ENCODE results near the gene TPCN2. TPM values are rescaled to one million over a fixed set of nuclear protein-coding genes. Genes with fewer than 3 reads are reported as not detected.
A peak's percentile ranks its signal among the peaks of the same experiment; 100 is the strongest.
"Not testable (repeated sequence)": the region's sequence is repeated elsewhere in the genome, so short reads cannot be mapped to it uniquely, and the experiment has no call there.

The TPCN2 gene
- total RNA-seq, 1 donor from 2014 or later: 4.5 TPM

DNA sequence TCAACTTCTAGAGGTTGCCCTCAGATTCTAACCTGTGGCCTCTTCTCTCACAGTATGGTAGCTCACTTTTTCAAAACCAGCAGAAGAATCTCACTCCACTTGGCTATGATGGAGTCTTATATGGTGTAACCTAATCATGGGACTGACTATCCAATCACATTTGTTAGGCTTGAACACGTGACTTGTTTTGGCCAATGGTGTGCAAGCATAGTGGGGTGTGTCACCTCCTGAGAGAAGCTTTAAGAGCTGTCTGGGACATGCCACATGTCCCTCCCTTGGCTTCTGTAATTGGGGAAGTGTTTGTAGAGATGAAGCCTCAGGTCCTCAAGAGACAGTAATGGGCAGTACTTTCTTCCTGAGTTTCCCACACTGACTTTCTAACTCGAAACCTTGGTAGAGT lies 94.2 kb downstream of the TPCN2 start:
- no peak for FAIRE-seq
- TF ChIP-seq, protein P1, sequence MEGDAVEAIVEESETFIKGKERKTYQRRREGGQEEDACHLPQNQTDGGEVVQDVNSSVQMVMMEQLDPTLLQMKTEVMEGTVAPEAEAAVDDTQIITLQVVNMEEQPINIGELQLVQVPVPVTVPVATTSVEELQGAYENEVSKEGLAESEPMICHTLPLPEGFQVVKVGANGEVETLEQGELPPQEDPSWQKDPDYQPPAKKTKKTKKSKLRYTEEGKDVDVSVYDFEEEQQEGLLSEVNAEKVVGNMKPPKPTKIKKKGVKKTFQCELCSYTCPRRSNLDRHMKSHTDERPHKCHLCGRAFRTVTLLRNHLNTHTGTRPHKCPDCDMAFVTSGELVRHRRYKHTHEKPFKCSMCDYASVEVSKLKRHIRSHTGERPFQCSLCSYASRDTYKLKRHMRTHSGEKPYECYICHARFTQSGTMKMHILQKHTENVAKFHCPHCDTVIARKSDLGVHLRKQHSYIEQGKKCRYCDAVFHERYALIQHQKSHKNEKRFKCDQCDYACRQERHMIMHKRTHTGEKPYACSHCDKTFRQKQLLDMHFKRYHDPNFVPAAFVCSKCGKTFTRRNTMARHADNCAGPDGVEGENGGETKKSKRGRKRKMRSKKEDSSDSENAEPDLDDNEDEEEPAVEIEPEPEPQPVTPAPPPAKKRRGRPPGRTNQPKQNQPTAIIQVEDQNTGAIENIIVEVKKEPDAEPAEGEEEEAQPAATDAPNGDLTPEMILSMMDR (IDR thresholded peaks at IDR 0.05; ENCODE audit: insufficient read depth, low read length, severe bottlenecking): no peak
- no peaks in the 10 kb centered on the region for H3K36me3 ChIP-seq (ENCODE audit: control insufficient read depth, insufficient read depth, low read length)
- DNase-seq (ENCODE audit: low read depth): no peak
- no peak overlapping the region for H3K4me3 ChIP-seq (ENCODE audit: low read depth, low read length)
- H3K27me3 ChIP-seq (ENCODE audit: control insufficient read depth, insufficient read depth, low read length): no peaks in the 10 kb centered on the region

DNA sequence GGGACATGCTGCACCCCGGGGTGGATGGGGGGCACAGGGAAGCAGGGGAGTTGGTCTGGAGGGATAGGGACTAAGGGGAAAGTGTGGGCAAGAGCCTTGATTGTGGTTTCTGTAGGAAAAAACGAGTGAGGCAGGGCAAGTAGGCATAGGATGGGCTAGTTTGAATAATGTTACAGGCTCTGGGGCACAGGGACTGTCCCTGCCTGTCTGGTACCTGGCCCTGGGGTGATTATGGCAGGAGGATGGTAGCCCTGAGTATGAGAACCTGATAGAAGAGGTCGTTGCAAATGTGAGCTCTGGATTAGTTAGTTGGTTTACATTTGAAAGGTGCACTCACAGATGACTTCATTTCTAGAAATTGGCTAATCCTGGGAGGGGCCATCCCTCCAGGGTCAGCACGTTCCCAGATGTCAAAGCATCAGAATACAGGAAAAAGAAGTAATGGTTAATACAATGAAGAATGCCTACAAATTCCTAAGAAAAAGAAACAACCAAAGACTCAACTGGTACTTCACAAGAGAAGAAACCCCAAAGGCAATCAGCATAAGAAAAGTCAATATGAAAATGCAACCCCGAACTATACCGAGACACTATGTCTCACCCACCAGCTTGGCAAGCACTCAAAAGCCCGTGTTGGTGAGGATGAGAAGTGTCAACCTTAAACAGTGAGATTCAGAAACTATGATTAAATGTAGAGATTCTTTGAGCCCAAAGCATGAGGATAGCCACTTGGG lies 95.8 kb downstream of the TPCN2 start:
- DNase-seq (ENCODE audit: low read depth) (peak; percentile 21), FAIRE-seq (no peak)
- Histone ChIP-seq H3K27me3 (ENCODE audit: control insufficient read depth, insufficient read depth, low read length) (no peaks in the 10 kb centered on the region), H3K4me3 (ENCODE audit: low read depth, low read length) (no peak overlapping the region), H3K36me3 (ENCODE audit: control insufficient read depth, insufficient read depth, low read length) (no peaks in the 10 kb centered on the region)
- TF ChIP-seq, protein P1 (IDR thresholded peaks at IDR 0.05; ENCODE audit: insufficient read depth, low read length, severe bottlenecking): no peak

DNA sequence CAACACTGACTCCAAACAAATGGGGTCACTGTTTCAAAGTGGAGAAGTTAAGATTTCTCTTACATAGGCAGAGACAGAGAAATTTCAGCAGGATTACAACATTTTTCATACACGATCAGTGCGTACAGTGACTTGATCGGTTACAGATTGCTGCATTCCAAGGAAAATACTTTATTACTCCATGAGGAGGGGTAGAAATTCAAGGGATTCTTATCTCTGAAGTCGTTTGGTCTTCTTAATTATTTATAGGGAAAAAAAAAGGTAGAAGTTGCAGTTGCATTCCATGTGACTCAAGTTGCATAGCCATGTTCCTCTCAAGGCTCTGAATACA lies 96.3 kb downstream of the TPCN2 start:
- no peak for FAIRE-seq
- no peaks in the 10 kb centered on the region for H3K36me3 ChIP-seq (ENCODE audit: control insufficient read depth, insufficient read depth, low read length)
- no peak overlapping the region for H3K4me3 ChIP-seq (ENCODE audit: low read depth, low read length)
- DNase-seq (ENCODE audit: low read depth): no peak
- no peaks in the 10 kb centered on the region for H3K27me3 ChIP-seq (ENCODE audit: control insufficient read depth, insufficient read depth, low read length)
- TF ChIP-seq, protein P1 (IDR thresholded peaks at IDR 0.05; ENCODE audit: insufficient read depth, low read length, severe bottlenecking): no peak

DNA sequence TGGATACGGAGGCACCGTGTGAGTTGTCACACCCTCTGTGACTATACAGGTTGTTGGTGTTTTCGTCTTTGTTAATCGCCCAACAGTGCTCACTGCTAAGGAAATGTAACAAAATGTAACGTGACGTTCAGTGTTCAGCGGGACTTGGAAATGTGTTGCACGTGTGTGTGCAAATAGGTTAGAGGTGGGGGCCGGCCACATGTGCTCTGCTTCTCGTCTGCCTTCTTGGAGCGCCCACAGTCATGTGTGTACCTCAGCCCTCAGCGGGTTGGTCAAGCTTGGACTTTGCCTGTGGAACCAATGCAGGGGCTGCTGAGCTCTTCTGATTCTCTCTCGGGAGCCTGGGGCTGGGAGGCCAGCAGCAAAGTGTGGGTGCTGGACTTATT lies 99.6 kb downstream of the TPCN2 start:
- TF ChIP-seq, protein P1 (IDR thresholded peaks at IDR 0.05; ENCODE audit: insufficient read depth, low read length, severe bottlenecking): no peak
- no peak for DNase-seq (ENCODE audit: low read depth)
- H3K4me3 ChIP-seq (ENCODE audit: low read depth, low read length): no peak overlapping the region
- H3K27me3 ChIP-seq (ENCODE audit: control insufficient read depth, insufficient read depth, low read length): no peaks in the 10 kb centered on the region
- no peak for FAIRE-seq
- H3K36me3 ChIP-seq (ENCODE audit: control insufficient read depth, insufficient read depth, low read length): no peaks in the 10 kb centered on the region

DNA sequence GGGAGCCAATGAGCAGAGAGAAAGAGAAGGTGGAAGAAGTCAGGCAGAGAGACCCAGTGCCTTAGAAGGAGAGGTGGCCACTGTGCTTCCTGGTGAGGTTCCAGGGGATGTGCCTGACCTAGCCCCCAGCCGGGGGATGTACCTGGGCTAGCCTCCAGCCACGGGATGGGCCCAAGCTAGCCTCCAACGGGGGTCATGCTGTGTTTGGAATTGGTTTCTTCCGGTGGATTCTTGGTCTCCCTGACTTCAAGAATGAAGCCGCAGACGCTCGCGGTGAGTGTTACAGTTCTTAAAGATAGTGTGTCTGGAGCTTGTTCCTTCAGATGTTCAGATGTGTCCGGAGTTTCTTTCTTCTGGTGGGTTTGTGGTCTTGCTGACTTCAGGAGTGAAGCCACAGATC lies 100.1 kb downstream of the TPCN2 start:
- DNase-seq (ENCODE audit: low read depth) (no peak), FAIRE-seq (no peak)
- H3K36me3 ChIP-seq (ENCODE audit: control insufficient read depth, insufficient read depth, low read length): no peaks in the 10 kb centered on the region
- TF ChIP-seq, protein P1 (IDR thresholded peaks at IDR 0.05; ENCODE audit: insufficient read depth, low read length, severe bottlenecking): no peak
- no peak overlapping the region for H3K4me3 ChIP-seq (ENCODE audit: low read depth, low read length)
- H3K27me3 ChIP-seq (ENCODE audit: control insufficient read depth, insufficient read depth, low read length): no peaks in the 10 kb centered on the region

DNA sequence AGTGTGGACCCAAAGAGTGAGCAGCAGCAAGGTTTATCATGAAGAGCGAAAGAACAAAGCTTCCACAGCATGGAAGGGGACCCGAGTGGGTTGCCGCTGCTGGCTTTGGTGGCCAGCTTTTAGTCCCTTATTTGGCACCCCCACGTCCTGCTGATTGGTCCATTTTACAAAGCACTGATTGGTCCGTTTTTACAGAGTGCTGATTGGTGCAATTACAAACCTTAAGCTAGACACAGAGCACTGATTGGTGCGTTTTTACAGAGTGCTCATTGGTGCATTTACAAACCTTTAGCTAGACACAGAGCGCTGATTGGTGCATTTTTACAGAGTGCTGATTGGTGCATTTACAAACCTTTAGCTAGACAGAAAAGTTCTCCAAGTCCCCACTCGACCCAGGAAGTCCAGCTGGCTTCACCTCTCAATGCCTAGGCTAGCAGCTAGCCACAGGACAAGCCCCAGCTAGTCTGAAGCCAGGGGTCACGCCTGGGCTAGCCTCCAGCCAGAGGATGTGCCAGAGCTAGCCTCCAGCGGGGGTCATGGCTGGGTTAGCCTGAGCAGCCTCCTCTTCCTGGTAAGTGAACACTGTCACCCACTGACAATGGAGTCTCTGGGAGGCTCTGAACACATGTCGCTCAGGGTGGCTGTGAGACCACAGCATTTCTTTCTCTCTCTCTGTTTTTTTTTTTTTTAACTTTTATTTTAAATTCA lies 100.8 kb downstream of the TPCN2 start:
- DNase-seq (ENCODE audit: low read depth): peak; percentile 16

More for the DNA sequence above, 100.8 kb downstream of the TPCN2 start:
- not testable (repeated sequence) for H3K4me3 ChIP-seq (ENCODE audit: low read depth, low read length); FAIRE-seq; H3K27me3 ChIP-seq (ENCODE audit: control insufficient read depth, insufficient read depth, low read length); H3K36me3 ChIP-seq (ENCODE audit: control insufficient read depth, insufficient read depth, low read length)

Data from bronchial epithelial cell (primary cell).